ENCODE measurements around the gene EN1. TPM values are rescaled to one million over a fixed set of nuclear protein-coding genes. Genes with fewer than 3 reads are reported as not detected.

EN1 gene
- polyA plus RNA-seq, 1 donor (not counting 4 experiments of a cell fraction or from before 2014, with no cell fraction given): 0.05 TPM

GRCh38 chr2:118848381-118849225, 1.2 kb upstream of the EN1 start:
- dilution Hi-C loops (cut with MboI; ENCODE audit: extremely low pct_ligation_motif_present, low sequenced_read_pairs): no loop called here
- Histone ChIP-seq H3K9me3 (ENCODE audit: control insufficient read depth, low read depth, low read length) (no peaks in the 10 kb centered on the region), H3K36me3 (ENCODE audit: control insufficient read depth in 2 of 2, extremely low read depth in 1 of 2, insufficient read depth in 2 of 2, low read length in 2 of 2) (no peaks in the 10 kb centered on the region), H3K9me1 (ENCODE audit: control insufficient read depth, extremely low read depth, insufficient read depth, low read length) (no peaks in the 10 kb centered on the region), H3K4me3 (ENCODE audit: control insufficient read depth in 2 of 3, extremely low read depth in 1 of 3, insufficient read depth in 2 of 3, low read depth in 1 of 3, low read length in 3 of 3) (peak overlapping the region in 2 of 3 experiments; percentile 23 to 64), H2AFZ (ENCODE audit: control insufficient read depth, low read length) (peak overlapping the region; percentile 22), H3K4me2 (ENCODE audit: control insufficient read depth, extremely low read depth, insufficient read depth, low read depth, low read length) (peak overlapping the region; percentile 89), H3K4me1 (ENCODE audit: control insufficient read depth, extremely low read depth, insufficient read depth, low read length) (peaks cover 6% of the 10 kb centered on the region), H4K20me1 (ENCODE audit: control insufficient read depth, extremely low read depth, insufficient read depth, low read length) (no peaks in the 10 kb centered on the region), H3K9ac (ENCODE audit: control insufficient read depth, extremely low read depth, insufficient read depth, low read length) (peak overlapping the region; percentile 40), H3K27ac (ENCODE audit: control insufficient read depth, insufficient read depth, low read length) (no peak overlapping the region), H3K27me3 (ENCODE audit: control insufficient read depth, extremely low read depth, insufficient read depth, low read length) (peaks cover 59% of the 10 kb centered on the region), H3K79me2 (ENCODE audit: control insufficient read depth, insufficient read depth, low read length) (no peaks in the 10 kb centered on the region)
- TF ChIP-seq, protein P1, sequence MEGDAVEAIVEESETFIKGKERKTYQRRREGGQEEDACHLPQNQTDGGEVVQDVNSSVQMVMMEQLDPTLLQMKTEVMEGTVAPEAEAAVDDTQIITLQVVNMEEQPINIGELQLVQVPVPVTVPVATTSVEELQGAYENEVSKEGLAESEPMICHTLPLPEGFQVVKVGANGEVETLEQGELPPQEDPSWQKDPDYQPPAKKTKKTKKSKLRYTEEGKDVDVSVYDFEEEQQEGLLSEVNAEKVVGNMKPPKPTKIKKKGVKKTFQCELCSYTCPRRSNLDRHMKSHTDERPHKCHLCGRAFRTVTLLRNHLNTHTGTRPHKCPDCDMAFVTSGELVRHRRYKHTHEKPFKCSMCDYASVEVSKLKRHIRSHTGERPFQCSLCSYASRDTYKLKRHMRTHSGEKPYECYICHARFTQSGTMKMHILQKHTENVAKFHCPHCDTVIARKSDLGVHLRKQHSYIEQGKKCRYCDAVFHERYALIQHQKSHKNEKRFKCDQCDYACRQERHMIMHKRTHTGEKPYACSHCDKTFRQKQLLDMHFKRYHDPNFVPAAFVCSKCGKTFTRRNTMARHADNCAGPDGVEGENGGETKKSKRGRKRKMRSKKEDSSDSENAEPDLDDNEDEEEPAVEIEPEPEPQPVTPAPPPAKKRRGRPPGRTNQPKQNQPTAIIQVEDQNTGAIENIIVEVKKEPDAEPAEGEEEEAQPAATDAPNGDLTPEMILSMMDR (optimal IDR thresholded peaks at IDR 0.05 in 1 of 3, IDR thresholded peaks at IDR 0.05 in 1 of 3, conservative IDR thresholded peaks at IDR 0.05 in 1 of 3; ENCODE audit: extremely low read depth in 1 of 3, insufficient read depth in 2 of 3, low read length in 3 of 3): no peak
- peak; percentile 56 for TF ChIP-seq EZH2 (IDR thresholded peaks at IDR 0.05; ENCODE audit: low read length)
- DNase-seq (ENCODE audit: low read depth, low spot score) (no peak), FAIRE-seq (no peak)

DNA sequence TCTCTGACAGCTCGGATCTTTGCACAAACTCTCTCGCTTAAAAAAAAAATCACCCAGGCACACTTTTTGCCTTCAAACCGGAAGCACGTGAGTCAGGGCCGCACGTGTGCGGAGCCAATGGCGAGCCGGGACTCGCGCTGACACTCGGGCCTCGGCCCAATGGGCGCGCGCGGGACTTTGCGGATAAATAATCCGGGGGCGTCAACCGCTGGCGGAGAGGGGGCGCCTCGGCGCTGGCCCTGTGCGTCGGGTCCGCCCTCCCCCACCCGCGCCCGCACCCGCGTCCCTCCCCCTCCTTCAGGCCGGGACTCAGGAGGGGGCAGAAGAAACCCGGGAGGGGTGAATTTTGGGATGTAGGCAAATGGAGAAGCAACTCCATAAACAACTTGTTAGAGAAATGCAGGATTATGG, 319 bp upstream of the EN1 start:
- no peak overlapping the region for H3K27ac ChIP-seq (ENCODE audit: control insufficient read depth, insufficient read depth, low read length)
- H3K4me1 ChIP-seq (ENCODE audit: control insufficient read depth, extremely low read depth, insufficient read depth, low read length): peaks cover 6% of the 10 kb centered on the region
- no peaks in the 10 kb centered on the region for H4K20me1 ChIP-seq (ENCODE audit: control insufficient read depth, extremely low read depth, insufficient read depth, low read length)
- no peak for FAIRE-seq
- H3K4me3 ChIP-seq (ENCODE audit: control insufficient read depth in 2 of 3, extremely low read depth in 1 of 3, insufficient read depth in 2 of 3, low read depth in 1 of 3, low read length in 3 of 3): peak overlapping the region; percentile 23 to 69 (median 64)
- H3K9me3 ChIP-seq (ENCODE audit: control insufficient read depth, low read depth, low read length): no peaks in the 10 kb centered on the region
- DNase-seq (ENCODE audit: low read depth, low spot score): peak; percentile 46
- no peak overlapping the region for H3K9ac ChIP-seq (ENCODE audit: control insufficient read depth, extremely low read depth, insufficient read depth, low read length)
- H3K27me3 ChIP-seq (ENCODE audit: control insufficient read depth, extremely low read depth, insufficient read depth, low read length): peaks cover 54% of the 10 kb centered on the region
- peak overlapping the region; percentile 22 for H2AFZ ChIP-seq (ENCODE audit: control insufficient read depth, low read length)
- no peaks in the 10 kb centered on the region for H3K9me1 ChIP-seq (ENCODE audit: control insufficient read depth, extremely low read depth, insufficient read depth, low read length)
- no peaks in the 10 kb centered on the region for H3K79me2 ChIP-seq (ENCODE audit: control insufficient read depth, insufficient read depth, low read length)
- dilution Hi-C loops (cut with MboI; ENCODE audit: extremely low pct_ligation_motif_present, low sequenced_read_pairs): no loop called here
- H3K4me2 ChIP-seq (ENCODE audit: control insufficient read depth, extremely low read depth, insufficient read depth, low read depth, low read length): peak overlapping the region; percentile 89
- no peaks in the 10 kb centered on the region for H3K36me3 ChIP-seq (ENCODE audit: control insufficient read depth in 2 of 2, extremely low read depth in 1 of 2, insufficient read depth in 2 of 2, low read length in 2 of 2)
- TF ChIP-seq, protein P1 (optimal IDR thresholded peaks at IDR 0.05 in 1 of 3, IDR thresholded peaks at IDR 0.05 in 1 of 3, conservative IDR thresholded peaks at IDR 0.05 in 1 of 3; ENCODE audit: extremely low read depth in 1 of 3, insufficient read depth in 2 of 3, low read length in 3 of 3): no peak
- TF ChIP-seq EZH2 (IDR thresholded peaks at IDR 0.05; ENCODE audit: low read length): no peak

All from keratinocyte (primary cell).